Measurements from ENCODE around the gene SFRP2.

DNA sequence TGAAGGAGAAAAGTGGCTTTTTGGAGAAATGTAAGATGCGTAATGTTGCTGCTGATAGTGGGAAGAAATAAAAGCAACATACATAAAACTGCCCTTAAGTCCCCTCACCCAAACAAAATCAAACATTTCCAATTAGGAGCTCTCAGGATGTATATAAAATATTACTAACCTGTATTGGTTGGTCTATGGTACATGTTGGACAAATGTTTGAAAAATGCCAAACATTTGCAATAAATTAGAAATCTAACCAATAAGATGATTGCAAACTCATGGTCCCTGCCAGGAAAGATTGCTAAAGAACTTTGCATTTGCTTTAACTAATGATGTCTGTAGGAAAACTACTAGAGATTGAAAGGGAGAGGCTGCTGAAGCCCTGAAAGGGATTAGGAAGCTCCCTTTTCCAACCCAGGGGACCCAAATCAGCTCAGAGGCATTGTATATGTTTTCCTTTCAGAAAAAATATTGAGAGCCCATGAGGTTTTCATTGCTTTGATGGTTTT is 1.8 kb downstream of the SFRP2 start:
- TF ChIP-seq, protein P1, sequence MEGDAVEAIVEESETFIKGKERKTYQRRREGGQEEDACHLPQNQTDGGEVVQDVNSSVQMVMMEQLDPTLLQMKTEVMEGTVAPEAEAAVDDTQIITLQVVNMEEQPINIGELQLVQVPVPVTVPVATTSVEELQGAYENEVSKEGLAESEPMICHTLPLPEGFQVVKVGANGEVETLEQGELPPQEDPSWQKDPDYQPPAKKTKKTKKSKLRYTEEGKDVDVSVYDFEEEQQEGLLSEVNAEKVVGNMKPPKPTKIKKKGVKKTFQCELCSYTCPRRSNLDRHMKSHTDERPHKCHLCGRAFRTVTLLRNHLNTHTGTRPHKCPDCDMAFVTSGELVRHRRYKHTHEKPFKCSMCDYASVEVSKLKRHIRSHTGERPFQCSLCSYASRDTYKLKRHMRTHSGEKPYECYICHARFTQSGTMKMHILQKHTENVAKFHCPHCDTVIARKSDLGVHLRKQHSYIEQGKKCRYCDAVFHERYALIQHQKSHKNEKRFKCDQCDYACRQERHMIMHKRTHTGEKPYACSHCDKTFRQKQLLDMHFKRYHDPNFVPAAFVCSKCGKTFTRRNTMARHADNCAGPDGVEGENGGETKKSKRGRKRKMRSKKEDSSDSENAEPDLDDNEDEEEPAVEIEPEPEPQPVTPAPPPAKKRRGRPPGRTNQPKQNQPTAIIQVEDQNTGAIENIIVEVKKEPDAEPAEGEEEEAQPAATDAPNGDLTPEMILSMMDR (conservative IDR thresholded peaks at IDR 0.05; ENCODE audit: low read length): no peak
- no peak for TF ChIP-seq EZH2phosphoT487 (IDR thresholded peaks at IDR 0.05; ENCODE audit: borderline replicate concordance, low read depth, low read length)
